Measurements from ENCODE around the gene MED17. TPM values are rescaled to one million over a fixed set of nuclear protein-coding genes. Genes with fewer than 3 reads are reported as not detected.

The MED17 gene
- total RNA-seq, 2 experiments from 2014 or later, result 23.0 to 33.3 TPM

DNA sequence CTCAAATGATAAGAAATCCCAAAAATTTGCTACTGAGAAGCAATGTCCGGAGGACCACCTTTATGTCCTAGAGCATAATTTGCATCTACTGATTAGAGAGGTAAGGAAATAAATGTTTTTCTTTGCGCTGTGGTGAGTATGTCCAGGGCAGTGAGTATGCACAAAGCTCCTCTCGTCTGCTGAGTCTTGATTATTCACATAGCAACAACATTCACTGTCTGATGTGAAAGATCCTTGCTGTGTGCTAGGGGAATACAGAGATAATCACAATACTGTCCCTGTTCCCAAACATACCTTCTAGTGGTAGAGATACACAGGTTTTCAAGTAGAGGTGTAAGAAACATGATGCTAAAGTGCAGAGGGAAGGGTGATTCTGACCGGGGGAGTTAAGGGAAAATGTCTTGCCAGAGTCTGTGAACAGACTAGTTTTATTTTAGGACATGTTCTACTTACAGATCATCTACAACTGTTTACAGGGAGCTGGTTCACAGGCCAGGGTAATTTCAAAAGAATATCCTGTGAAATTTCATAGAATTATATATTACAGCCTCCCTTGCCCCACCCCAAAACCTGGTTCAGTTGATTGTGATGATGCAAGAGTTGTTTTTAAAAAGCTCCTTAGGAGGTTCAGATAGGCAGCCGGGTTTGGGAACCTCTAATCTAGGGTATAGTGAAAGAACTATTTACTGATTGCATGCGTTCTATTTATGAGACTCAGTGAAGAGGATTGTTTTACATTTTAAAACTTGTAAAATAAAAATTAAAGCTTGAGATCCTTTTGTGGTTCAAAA lies 12.6 kb downstream of the MED17 start:
- H3K79me2 ChIP-seq (ENCODE audit: insufficient read depth, low read depth, low read length), result no peaks in the 10 kb centered on the region
- no peaks in the 10 kb centered on the region for H3K4me1 ChIP-seq (ENCODE audit: insufficient read depth, low read length, poor library complexity, severe bottlenecking)
- CTCF ChIA-PET (ENCODE audit: unreplicated experiment), result no interaction called here
- no peaks in the 10 kb centered on the region for H3K9me3 ChIP-seq (ENCODE audit: low read length)
- H3K27ac ChIP-seq (ENCODE audit: low read depth, low read length, poor library complexity, severe bottlenecking), result no peak overlapping the region
- BruUV-seq (replicated peaks), result no TSS peak
- peaks cover 4% of the 10 kb centered on the region; the same call in 1 of the 2 replicates for H4K20me1 ChIP-seq (ENCODE audit: insufficient read depth, low read length)
- TF ChIP-seq CTCF (conservative IDR thresholded peaks at IDR 0.05; ENCODE audit: low read length), result no peak
- no peak for TF ChIP-seq EZH2phosphoT487 (IDR thresholded peaks at IDR 0.05; ENCODE audit: borderline replicate concordance, low read depth, low read length)
- no peak overlapping the region for H2AFZ ChIP-seq (ENCODE audit: low read length)
- H3K4me2 ChIP-seq (ENCODE audit: low read length), result no peak overlapping the region
- peaks cover 100% of the 10 kb centered on the region for H3K36me3 ChIP-seq (ENCODE audit: insufficient read depth, low read length)
- H3K9me2 ChIP-seq (ENCODE audit: insufficient read depth, low read length), result no peaks in the 10 kb centered on the region
- intact Hi-C loops (cut with micrococcal nuclease; ENCODE audit: unreplicated experiment), result loop anchor here (10.0 kb wide), 1 partner anchor 698 kb away; the partner anchor contains the start of genes ANKRD49 and MRE11
- DNase-seq (ENCODE audit: low spot score), result no peak
- no peak overlapping the region for H3K4me3 ChIP-seq (ENCODE audit: low read depth, low read length, poor library complexity, severe bottlenecking)
- POLR2A ChIA-PET, result interaction anchor here (0.5 to 1.1 kb wide), 4 partner anchors 9 to 1266 kb away, joined by 3 to 4 read pairs (median 3); no protein-coding TSS in a partner anchor

GRCh38 chr11:93801366-93801765 lies 17.3 kb downstream of the MED17 start:
- no peak overlapping the region for H3K4me3 ChIP-seq (ENCODE audit: low read depth, low read length, poor library complexity, severe bottlenecking)
- H3K9me3 ChIP-seq (ENCODE audit: low read length), result no peaks in the 10 kb centered on the region
- no peak overlapping the region for H3K4me2 ChIP-seq (ENCODE audit: low read length)
- DNase-seq (ENCODE audit: low spot score), result no peak
- TF ChIP-seq EZH2phosphoT487 (IDR thresholded peaks at IDR 0.05; ENCODE audit: borderline replicate concordance, low read depth, low read length) (no peak), CTCF (conservative IDR thresholded peaks at IDR 0.05; ENCODE audit: low read length) (no peak)
- peaks cover 98% of the 10 kb centered on the region for H3K36me3 ChIP-seq (ENCODE audit: insufficient read depth, low read length)
- intact Hi-C loops (cut with micrococcal nuclease; ENCODE audit: unreplicated experiment), result no loop called here
- H3K27ac ChIP-seq (ENCODE audit: low read depth, low read length, poor library complexity, severe bottlenecking), result no peak overlapping the region
- CTCF ChIA-PET (ENCODE audit: unreplicated experiment), result interaction anchor here (1.1 kb wide), 1 partner anchor 11 kb away, joined by 3 read pairs; no protein-coding TSS in a partner anchor
- no peaks in the 10 kb centered on the region for H3K9me2 ChIP-seq (ENCODE audit: insufficient read depth, low read length)
- no peaks in the 10 kb centered on the region for H3K4me1 ChIP-seq (ENCODE audit: insufficient read depth, low read length, poor library complexity, severe bottlenecking)
- H4K20me1 ChIP-seq (ENCODE audit: insufficient read depth, low read length), result 0 out of 2 replicates have a peak, but pooled peaks cover 4% of the 10 kb centered on the region
- POLR2A ChIA-PET, result interaction anchor here (1.1 to 2.2 kb wide), 6 partner anchors 10 to 134 kb away, joined by 3 to 10 read pairs (median 8); partner anchors contain the start of gene MED17
- no TSS peak for BruUV-seq (replicated peaks)
- no peaks in the 10 kb centered on the region for H3K79me2 ChIP-seq (ENCODE audit: insufficient read depth, low read depth, low read length)
- no peak overlapping the region for H2AFZ ChIP-seq (ENCODE audit: low read length)

DNA sequence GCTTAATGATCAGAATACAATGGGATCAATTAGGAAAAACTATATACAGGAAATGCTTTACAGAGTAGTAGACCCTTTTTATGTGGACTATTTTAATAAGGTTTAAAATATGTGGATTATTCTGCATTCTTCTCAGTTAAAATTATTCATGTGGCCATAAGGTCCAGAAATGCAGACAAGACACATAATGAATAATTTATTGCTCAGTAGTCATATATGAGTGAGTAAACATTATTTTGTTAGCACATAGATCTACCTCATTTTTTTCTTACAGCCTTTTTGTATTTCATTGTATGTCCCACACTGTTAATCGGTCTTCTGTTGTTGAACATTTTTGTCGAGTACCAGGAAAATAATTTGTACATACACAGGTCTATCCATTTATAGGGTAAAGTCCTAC lies 20.8 kb downstream of the MED17 start:
- no peak overlapping the region for H2AFZ ChIP-seq (ENCODE audit: low read length)
- H3K79me2 ChIP-seq (ENCODE audit: insufficient read depth, low read depth, low read length), result no peaks in the 10 kb centered on the region; the same call in 1 of the 2 replicates
- no peak overlapping the region for H3K27ac ChIP-seq (ENCODE audit: low read depth, low read length, poor library complexity, severe bottlenecking)
- no peaks in the 10 kb centered on the region for H3K4me1 ChIP-seq (ENCODE audit: insufficient read depth, low read length, poor library complexity, severe bottlenecking)
- ChIA-PET POLR2A (no interaction called here), CTCF (ENCODE audit: unreplicated experiment) (no interaction called here)
- no peak for TF ChIP-seq EZH2phosphoT487 (IDR thresholded peaks at IDR 0.05; ENCODE audit: borderline replicate concordance, low read depth, low read length)
- TF ChIP-seq CTCF (conservative IDR thresholded peaks at IDR 0.05; ENCODE audit: low read length), result no peak
- no peaks in the 10 kb centered on the region for H3K9me2 ChIP-seq (ENCODE audit: insufficient read depth, low read length)
- H3K36me3 ChIP-seq (ENCODE audit: insufficient read depth, low read length), result peaks cover 97% of the 10 kb centered on the region
- DNase-seq (ENCODE audit: low spot score), result no peak
- intact Hi-C loops (cut with micrococcal nuclease; ENCODE audit: unreplicated experiment), result no loop called here
- 0 out of 2 replicates have a peak, but pooled peaks cover 4% of the 10 kb centered on the region for H4K20me1 ChIP-seq (ENCODE audit: insufficient read depth, low read length)
- H3K4me2 ChIP-seq (ENCODE audit: low read length), result no peak overlapping the region
- no TSS peak for BruUV-seq (replicated peaks)
- no peaks in the 10 kb centered on the region for H3K9me3 ChIP-seq (ENCODE audit: low read length)
- H3K4me3 ChIP-seq (ENCODE audit: low read depth, low read length, poor library complexity, severe bottlenecking), result no peak overlapping the region
